ENCODE measurements around the gene PDLIM7. TPM values are rescaled to one million over a fixed set of nuclear protein-coding genes. Genes with fewer than 3 reads are reported as not detected.

Gene PDLIM7
- total RNA-seq, 1 donor from 2014 or later, result 161 TPM

DNA sequence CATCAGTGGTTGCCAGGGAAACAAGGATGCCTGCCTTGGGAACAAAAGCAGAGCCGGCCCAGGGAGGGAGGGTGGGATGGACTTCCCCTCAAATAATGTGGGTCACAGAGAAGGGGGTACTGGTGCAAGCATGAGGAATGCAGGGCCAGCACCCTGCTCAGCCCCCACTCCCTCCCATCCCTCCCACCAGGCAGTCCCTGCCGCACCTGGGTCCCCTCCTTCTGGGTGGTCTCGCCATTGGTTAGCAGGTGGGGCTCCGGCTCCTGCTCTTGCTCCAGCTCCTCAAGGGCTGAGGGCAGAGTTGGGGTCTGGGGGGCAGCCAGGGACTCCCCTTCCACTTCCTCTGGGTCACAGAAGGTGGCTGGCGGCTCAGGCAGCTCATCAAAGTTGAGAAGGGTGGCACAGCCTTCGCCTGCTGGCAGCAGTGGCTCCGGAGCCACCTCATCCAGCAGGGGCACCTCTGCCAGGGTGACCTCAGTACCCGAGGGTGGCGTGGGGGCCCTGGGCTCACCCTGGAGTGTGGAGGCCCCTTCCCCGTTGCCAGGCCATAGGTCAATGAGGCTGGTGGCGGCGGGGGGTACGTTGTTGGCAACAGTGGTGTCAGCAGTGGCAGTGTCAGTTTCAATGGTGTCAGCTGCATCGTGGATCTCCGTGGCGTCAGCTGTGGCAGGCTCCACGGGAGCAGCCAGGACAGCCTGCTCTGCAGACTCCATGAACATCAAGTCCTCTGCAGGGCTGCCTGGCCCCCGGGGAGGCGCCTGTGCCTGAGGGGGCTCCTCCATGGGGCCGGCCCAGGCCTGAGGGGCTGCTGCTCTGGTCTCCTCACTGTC is 39.3 kb downstream of the PDLIM7 start:
- no peak for DNase-seq (ENCODE audit: low read depth)

DNA sequence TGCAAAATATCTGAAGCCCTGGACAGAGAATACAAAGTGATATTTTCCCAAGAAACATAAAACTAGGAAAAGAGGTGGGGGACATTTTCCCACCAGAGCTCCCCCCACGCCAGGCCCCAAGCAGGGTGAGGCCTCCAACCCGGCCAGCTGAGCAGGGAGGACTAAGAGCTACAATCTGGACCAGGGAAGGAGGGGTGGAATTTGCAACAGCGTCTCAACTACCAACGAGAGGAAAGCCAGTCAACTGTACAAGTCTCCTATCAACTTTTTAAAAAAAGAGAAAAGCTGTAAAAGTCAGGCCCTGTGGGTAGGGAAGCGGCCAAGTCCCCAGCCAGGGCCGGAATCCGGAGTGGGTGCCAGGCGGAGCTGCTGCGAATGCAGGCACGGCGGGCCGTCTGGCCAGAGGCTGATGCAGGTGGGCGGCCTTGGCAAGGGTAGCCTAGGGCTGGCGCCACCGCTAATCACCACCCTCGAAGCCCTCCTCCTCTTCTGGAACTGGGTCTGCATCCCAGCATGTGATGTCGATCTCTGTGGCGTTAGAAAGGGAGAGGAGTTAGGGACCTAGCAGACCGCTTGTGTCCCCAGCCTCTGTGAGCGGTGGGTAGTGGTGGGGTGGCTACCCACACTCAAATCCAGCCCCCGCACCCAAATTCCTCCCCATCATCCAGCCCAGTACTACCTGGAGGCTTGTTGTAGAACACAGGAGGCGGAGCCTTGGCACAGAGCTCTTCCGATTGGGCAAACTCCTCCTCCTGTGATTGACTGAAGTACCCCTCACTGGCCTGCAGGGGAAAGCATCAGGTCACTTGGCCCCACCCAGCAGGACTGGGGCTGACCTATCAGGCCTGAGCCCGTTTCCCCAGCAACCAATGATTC is 40.2 kb downstream of the PDLIM7 start:
- DNase-seq (ENCODE audit: low read depth), result peak; percentile 94

DNA sequence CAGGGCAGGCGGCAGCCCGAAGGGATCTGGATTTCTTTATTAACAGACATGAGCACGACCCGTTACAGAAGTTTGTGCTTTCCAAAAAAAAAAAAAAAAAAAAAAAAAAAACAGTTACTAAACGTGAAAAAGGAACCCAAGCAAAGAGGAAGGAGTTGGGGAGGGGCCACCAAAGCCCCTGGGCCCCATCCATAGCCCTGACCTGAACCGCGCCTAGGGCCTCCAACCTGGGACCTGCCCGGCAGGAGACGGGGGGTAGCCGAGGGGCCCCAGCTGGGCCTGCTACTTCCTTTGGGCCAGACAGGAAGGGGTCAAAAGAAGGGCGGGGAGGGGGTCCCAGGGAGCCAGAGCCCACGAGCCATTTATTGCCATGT is 40.8 kb downstream of the PDLIM7 start:
- DNase-seq (ENCODE audit: low read depth), result no peak

DNA sequence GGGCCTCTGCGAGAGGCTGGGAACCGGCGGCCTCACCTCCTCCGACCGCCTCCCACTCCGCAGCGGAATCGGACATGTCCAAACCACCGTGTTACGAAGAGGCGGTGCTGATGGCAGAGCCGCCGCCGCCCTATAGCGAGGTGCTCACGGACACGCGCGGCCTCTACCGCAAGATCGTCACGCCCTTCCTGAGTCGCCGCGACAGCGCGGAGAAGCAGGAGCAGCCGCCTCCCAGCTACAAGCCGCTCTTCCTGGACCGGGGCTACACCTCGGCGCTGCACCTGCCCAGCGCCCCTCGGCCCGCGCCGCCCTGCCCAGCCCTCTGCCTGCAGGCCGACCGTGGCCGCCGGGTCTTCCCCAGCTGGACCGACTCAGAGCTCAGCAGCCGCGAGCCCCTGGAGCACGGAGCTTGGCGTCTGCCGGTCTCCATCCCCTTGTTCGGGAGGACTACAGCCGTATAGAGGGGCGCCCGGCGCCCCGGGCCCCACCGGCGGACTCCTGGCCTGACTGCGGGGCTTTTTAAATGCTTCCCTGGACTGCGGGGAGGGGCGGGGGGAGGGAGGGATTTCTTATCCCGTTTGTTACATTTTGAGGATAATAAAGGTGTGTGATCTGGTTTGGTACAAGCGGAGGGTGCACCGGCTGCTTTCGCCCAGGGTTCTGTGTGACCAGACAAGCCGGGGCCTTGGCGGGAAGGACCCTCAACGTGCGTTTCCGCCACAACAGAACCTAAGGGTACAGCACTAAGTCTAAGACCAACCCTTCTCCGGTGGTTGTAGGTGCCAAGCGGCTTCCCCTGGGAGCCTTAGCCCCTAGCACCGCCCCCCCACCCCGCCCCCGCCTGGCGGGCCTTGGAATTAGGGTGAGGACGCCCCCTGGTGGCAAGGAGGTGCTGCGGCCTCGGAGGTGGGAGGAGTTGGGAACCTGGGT is 41.5 kb downstream of the PDLIM7 start:
- peak; percentile 71 for DNase-seq (ENCODE audit: low read depth)

DNA sequence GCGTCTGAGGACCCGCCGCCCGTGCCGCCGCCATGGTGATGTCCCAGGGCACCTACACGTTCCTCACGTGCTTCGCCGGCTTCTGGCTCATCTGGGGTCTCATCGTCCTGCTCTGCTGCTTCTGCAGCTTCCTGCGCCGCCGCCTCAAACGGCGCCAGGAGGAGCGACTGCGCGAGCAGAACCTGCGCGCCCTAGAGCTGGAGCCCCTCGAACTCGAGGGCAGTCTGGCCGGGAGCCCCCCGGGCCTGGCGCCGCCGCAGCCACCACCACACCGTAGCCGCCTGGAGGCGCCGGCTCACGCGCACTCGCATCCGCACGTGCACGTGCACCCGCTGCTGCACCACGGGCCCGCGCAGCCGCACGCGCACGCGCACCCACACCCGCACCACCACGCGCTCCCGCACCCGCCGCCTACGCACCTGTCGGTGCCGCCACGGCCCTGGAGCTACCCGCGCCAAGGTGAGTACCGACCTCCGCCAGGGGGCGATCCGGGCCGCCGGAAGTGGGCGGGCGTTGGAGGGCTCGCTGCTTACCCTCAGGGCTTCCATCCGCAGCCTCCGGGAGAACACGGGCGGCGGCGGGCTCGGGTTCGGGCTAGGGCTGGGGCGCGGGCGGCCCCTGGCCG is 42.3 kb downstream of the PDLIM7 start:
- DNase-seq (ENCODE audit: low read depth), result peak; percentile 30

DNA sequence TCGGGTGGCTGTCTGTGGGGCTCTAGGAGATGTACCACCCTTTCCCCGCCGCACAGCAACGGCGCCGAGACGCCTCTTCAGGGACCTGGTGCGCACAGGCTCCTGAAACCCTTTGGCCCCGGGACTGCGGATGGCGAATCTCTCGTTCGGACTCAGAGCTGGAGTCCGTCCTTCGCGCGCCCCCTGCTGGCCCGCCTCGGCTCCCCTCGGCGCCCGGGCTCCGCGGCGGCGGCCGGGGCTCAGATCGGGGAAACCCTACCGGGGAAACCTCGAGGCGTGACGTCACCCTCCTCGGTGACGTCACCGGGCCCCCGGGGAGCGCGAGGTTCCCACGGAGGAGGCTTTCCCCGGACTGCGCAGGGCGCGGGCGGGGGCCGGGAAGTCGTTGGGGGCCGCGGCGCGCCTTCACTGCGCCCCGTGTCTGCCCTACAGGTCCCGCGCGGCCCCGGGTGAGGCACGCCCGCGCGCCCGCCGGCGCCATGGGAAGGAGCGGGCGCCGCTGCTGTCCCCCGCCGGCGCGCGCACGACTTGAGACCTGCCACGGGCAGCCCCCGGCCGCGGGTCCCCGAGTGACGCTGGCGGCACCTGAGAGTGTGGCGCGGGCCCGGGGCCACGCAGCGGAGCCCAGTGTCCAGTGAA is 42.9 kb downstream of the PDLIM7 start:
- DNase-seq (ENCODE audit: low read depth), result peak; percentile 60

DNA sequence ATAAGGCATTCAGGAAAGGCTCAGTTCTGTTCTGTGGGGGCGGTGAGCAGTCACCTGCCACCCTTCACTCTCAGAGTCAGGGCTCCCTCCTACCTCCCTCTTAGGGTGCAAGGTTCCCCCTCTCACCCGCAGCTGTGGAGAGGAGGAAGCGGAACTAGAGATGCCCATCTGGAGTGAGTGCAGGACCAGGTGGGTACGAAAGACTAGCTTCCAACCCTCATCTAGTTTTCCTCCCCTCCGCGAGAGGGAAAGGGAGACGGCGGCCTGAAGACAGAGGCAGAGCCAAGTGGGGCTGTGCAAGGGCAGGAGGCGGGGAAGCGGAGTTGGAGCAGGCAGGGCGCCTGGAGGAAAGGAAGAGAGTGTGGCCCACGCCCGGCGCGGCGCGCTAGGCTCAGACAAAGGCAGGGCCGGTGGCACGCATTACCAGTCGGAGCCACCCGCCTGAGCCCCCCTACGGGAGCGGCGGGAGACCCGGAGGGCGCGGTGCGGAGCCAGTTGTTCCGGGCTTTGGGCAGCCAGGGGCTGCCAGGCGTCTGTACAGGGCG is 43.5 kb downstream of the PDLIM7 start:
- no peak for DNase-seq (ENCODE audit: low read depth)

DNA sequence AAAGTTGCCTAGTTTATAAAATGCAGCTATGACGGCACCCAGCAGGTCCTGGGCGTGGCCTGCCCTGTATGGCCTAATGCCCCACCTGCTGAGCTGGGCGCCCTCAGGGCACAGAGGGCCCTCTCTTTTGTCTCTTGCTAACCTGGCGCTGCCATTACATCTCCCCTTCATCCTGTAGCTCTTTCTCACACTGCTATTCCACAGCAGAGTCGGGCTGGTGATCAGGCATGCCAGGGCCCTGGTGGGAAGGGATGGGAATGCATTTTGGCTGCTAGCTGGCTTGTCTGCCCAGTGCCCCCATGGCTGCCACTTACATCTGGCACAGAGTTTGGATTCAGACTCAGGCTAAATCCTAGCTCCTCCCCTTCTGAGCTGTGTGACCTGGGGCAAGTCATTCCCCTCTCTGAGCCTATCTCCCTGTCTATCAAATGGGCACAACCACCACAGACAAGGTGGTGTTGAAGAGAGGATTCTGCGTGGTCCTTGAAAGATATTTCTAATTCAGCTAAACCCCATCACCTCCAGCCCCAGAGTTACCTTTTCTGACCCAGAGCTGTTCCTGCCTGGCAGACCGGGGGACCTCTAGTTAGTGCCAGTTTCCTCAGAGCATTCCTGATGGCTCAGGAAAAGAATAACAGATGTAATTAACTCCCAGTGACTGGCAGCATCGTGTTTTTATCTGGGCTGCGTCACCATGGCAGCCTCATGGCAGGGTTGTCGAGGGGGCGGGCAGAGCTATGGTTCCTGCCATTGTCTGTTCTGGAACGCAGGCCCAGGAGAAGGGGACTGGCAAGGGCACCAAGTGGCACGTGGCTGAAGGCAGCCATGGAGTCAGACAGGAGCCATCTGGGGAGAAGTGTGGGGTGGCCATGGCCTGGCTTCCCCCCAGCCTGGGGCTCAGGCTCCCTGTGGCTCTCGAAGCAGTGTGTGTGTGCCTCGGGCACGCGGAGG is 44.4 kb downstream of the PDLIM7 start:
- no peak for DNase-seq (ENCODE audit: low read depth)

DNA sequence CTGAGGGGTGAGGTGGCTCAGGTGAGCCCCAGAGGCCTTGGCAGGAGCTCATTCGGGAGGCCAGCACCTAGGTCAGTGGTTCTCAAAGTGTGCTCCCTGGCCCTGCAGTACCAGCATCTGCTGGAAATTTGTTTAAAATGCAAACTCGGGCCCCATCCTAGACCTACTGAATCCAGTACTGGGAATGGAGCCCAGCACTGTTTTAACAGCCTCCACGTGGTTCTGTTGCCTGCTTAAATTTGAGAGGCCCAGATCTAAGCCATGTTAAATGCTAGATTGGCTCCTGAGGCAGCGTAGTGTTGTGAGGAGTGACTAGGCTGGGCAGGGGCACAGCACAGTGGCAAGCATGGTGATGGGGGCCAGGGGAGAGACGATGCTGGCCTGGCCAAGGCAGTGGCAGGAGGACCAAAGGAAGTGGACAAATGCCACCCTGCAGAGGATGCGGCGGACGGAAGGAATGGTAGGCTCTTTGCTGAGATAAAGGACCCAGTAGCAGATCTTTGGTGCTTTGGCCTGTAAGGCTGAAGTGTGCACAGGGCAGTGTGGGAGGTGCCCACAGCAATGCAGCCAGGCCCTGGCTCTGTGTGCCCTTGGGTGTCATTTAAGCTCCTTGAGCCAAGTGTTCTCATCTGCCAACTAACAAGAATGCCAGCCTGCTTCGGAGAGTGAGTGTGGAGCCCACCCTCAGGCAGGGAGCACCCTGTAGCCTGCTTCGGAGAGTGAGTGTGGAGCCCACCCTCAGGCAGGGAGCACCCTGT is 46.6 kb downstream of the PDLIM7 start:
- no peak for DNase-seq (ENCODE audit: low read depth)

DNA sequence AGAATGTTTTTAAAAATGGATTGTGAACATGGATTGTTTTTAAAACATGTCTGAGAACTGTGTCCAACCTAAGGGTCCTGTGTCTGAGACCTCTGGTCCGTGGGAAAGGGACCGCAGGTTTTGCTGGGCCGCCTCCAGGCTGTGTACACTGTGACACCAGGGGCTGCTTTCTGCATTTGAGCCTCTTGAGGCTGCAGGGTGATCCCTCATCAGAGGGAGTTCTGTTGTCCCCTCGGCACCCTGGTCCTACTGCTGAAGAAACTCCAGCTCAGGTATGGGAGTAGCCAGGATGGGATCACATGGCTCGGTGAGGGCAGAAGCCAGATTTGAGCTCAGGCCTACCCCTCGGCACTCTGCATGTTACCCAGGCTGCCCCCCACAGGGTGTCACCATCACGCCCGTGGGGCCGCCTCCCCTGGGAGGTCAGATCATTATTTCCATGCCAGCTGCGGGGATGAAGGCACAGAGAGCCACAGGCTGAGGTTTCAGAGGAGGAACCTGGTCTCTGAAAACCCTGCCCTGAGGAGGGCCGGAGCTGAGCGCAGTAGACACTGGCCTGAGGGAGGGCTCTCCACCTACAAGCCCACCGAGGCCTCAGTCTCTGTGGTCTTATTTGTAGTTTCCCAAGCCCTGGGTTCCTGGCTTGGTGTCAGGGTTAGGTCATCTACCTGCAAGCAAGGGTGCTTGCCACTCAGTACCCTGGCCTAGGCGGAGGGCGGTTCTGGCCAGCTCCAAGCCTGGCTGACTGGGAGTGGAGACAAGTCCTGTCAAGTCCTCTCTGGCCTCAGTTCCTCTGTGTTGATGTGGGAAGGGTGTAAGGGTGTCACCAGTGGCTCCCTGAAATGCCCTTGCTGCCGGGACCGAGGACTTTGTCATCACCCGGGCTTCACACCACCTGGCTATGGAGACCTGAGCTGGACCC is 48.0 kb downstream of the PDLIM7 start:
- no peak for DNase-seq (ENCODE audit: low read depth)

DNA sequence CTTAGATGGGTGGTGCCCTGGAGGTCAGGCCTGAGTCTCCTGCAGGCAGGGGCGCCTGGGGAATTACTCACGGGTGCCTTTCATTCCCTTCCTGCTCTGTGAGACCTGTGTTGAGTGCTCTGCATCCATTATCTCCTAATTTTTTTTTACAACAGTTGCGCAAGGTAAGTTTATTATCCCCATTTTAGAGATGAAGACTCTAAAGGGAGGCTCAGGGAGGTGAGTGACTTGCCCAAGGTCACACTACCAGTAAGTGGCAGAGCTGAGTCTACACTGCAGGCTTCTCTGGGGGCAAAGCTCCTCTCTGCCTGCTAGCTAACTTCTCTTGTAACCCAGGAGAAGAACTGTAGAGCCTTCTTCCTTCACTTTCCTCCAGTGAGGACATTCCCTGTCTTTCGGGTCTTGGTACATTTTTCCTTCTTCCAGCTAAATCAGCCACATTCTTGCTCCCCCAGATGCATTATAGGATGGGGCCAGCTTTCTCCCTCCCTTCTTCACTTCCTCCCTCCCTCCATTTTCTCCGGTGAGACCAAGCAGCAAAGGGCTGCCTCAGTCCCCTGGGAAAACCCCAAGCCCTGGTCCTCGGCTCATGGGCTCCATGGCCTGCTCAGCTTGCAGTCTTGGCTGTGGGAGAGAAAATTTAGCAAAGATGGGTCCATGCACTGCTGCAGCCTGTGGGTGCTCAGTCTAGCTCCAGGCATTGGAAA is 49.0 kb downstream of the PDLIM7 start:
- DNase-seq (ENCODE audit: low read depth), result no peak

DNA sequence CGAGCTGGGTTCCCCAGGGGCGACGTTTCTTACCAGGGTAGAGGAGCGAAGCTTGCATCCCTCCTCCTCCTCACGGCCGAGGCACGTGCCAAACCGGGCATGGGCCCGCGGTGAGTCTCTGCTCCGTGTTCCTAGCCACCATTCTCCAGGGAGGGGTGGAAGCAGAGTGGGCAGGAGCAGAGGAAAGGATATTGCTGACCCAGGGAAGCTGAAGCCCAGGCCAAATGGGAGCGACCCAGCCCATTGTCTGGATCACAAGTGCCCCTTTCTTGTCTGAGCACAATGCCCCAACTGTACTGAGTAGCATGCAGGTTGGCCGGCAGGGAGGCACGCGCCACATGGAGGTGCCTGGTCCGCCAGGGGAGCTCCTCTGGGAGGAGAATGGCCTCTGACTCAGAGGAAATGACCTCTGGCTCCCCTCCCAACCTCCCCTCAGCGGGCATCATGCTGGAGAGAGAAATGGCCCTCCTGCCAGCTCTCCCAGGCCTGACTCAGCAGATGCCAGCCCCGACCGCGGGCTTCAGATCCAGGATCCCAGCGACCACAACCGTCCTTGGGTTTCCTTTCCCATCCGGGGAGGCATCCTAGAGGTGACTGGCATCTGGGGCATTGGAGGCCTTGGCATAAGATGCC is 49.7 kb downstream of the PDLIM7 start:
- DNase-seq (ENCODE audit: low read depth), result peak; percentile 94

DNA sequence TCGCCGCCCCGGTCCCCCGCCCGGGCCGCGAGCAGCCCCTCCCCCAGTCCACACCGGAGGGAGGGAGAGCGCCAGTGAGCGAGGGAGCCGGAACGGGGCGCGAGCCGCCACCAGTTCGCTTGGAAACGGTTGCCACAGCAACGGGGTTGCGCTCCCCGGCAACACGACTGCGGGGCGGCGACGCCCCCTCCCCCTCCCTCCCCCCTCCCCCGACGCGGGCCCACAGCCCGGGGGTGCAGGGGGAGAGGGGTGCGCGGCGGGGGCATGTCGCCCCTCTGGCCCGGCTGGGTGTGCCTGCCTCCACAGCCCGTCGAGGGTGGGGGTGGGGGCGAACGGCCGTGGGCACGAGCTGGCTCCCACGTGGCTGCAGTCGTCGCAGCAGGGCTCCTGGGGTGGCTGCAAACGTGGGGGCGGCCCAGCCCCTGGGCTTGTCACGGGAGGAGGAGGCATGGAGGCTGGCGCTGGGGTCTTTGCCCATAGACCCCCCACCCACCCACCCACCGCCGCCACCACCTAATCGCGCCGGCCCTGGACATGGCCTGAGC is 50.3 kb downstream of the PDLIM7 start:
- DNase-seq (ENCODE audit: low read depth), result no peak

DNA sequence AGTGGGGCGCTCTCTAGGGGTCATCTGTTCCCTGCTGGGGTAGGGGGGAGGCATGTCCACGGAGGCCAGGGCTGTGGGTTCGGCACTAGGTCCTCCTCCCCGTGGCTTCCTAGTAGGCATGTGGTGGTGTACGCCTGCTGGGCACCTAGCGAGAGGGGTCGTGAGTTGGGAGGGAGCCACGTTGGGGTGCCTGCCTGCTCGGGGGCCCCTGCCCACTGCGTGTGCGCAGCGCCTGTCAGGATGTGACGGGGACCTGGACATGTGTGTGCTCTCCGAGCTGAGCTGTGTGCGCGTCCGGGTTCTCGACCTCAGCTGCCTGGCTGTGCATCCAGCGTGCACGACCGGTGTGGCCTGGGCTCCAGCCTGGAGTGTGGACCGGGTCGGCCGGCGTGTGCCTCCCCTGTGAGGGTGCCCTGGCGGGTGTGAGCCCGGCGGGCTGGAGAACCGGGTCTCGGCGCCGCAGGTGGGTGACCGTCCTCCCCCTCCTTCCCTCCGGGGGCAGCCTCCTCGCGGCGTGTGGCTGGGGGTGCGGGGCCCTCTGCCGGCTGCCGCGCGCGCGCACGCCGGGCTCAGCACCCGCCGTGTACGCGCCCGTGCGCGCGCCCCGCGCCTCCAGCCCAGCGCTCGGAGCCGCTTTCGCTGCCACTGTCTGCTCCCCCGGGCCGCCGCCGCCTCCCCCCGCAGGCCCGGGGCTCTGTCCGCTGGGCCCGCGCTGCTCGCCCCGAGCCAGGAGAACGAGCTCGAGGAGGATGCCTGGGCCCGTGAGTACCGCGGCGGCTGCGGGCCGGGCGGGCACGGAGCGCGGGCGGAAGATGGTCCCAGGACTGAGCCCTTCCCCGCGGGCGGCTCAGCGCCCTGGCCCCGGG is 51.0 kb downstream of the PDLIM7 start, which contains the start of gene PRR7:
TSS of gene PRR7 (plus strand) at position 615 of the 866 bp plus-strand sequence. CDS start 8,254 bp downstream, outside the sequence.
- DNase-seq (ENCODE audit: low read depth), result no peak

DNA sequence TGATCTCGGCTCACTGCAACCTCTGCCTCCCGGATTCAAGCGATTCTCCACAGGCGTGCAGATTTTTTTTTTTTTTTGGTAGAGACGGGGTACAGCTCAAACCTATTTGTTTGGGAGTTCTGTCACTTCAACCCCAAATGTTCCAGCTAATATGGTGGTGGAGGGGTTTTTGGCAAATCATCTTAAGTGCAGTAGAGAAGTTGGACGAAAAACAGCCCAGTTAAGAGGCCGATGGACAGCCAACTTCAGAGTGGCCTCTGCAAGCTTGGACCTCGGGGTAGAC is 51.5 kb downstream of the PDLIM7 start:
- DNase-seq (ENCODE audit: low read depth), result no peak
